Type B pancreatic cell (in vitro differentiated cells): ENCODE data around the gene UNC5C. TPM values are rescaled to one million over a fixed set of nuclear protein-coding genes. Genes with fewer than 3 reads are reported as not detected.
A peak's percentile ranks its signal among the peaks of the same experiment; 100 is the strongest.

Experiments
- DNase-seq: peaks from one replicate; pipeline ENCODE4 v3.0.0; 2021; ENCODE audit warnings: mixed read lengths; ENCODE audit not compliant: unreplicated experiment; ENCODE audit errors: extremely low spot score
- H3K27ac Mint-ChIP-seq: 2 replicates; pipeline ENCODE4 v1.8.0; 2021; ENCODE audit warnings: mild to moderate bottlenecking, mixed read lengths
- H3K27me3 Mint-ChIP-seq: 2 replicates; pipeline ENCODE4 v1.8.0; 2021; ENCODE audit warnings: mixed read lengths
- H3K36me3 Mint-ChIP-seq: 2 replicates; pipeline ENCODE4 v1.8.0; 2021; ENCODE audit warnings: mixed read lengths
- H3K4me1 Mint-ChIP-seq: one replicate; pipeline ENCODE4 v1.8.0; 2021; ENCODE audit warnings: mixed read lengths; ENCODE audit not compliant: unreplicated experiment
- H3K4me3 Mint-ChIP-seq: 2 replicates; pipeline ENCODE4 v1.8.0; 2021; ENCODE audit warnings: mild to moderate bottlenecking, mixed read lengths
- H3K9me3 Mint-ChIP-seq: 2 replicates; pipeline ENCODE4 v1.8.0; 2021; ENCODE audit warnings: mixed read lengths
- CTCF ChIP-seq: fragments of 200-600 bp; sonication (generic); conservative IDR thresholded peaks from 2 replicates; pipeline ENCODE4 v1.5.0; 2021; ENCODE audit warnings: antibody characterized with exemption, mild to moderate bottlenecking
- total RNA-seq: library from RNA; stranded (reverse); gene quantifications from 2 replicates; pipeline ENCODE4 v1.2.1, GENCODE V29; 2021; ENCODE audit warnings: low replicate concordance

Gene UNC5C
- total RNA-seq, 1 donor from 2014 or later = 95.0 TPM

DNA sequence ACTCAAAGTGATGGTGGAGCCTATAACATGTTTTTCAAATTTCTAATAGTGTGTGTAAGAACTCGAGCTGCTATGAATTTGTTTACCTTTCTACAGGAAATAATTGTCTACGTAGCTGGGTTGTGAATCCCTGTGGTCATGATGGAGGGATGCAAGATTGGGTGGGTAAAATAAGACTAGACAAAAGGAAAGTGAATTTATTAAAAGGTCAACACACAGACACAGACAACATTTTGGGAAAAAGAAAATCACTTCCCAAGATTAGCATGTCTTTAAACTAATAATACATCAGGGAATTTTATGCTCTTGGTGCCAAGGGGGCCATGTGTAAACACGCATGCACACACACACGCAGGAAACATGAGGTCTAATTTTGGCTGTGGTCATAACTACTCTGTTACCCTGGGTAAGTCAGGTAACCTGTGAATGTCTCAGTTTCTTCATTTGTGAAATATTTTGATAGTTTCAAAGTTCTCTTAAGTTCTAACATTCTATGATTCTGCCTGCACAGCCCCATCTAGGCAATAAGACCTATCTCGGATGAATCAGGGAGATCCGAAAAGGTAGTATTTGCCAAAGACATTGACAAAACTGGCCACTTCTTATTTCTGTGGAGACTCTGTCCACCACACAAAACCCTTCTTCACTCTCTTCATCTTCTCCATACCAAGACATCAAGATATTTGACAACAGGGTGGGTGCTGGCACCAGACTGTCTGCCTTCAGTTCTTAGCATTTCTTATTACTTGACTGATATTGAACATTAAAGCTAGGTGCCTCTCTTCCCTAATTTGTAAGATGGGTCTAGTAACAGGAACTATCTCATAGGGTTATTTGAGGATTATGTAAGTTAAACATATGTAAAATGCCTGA lies 1.6 kb upstream of the UNC5C start:
- Mint-ChIP-seq H3K27me3 (peaks cover 61% of the 10 kb centered on the region), H3K27ac (peak overlapping the region; percentile 85)

DNA sequence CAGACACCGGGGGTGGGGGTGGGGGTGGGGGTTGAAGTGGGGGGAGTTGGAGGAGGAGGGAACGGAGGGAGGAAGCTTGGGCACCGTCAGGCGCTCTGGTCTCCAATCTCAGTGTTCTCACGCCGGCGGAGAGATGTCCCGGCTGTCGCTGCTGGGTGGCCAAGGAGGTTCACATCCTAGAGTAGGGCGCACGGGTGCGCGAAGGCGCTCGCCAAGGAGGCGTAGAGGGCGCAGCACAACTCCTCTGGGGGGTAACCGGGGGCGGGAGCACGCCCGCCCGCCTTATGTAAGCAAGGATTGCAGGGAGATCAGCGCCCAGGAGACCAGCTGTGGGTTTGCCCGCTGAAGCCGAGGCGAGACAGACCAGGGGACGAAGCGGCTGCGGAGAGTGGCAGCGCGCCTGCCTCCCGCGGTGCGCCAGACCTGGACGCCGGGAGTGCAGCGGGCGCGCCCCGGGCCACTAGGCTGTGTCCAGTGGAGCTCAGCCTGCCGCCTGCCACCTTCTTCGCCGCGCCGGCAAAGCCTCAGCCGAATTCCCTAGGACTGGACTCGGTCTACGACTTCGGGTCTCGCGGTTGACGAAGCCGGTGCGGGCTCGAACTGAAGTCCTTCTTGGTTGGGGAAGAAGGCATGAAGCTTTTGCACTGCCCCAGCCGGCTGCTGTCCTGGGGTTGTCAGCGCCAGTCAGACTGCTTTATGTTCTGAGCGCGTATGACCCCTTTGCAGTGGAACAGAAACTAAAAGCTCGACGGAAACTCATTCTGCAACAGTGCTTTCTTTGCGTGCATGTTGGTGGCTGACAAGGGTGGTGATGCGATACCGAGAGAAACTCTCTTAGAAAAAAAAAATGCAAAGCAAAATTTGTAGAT lies 707 bp upstream of the UNC5C start:
- Mint-ChIP-seq H3K27ac (peak overlapping the region; percentile 85), H3K9me3 (no peaks in the 10 kb centered on the region), H3K4me3 (peak overlapping the region; percentile 93), H3K27me3 (peaks cover 63% of the 10 kb centered on the region), H3K4me1 (peaks cover 27% of the 10 kb centered on the region), H3K36me3 (peaks cover 10% of the 10 kb centered on the region)
- DNase-seq = peak; percentile 77
- TF ChIP-seq CTCF = no peak

More for the DNA sequence above, 1.6 kb upstream of the UNC5C start:
- Mint-ChIP-seq H3K9me3 (no peaks in the 10 kb centered on the region), H3K4me1 (peaks cover 23% of the 10 kb centered on the region), H3K4me3 (peak overlapping the region; percentile 93), H3K36me3 (peaks cover 8% of the 10 kb centered on the region)
- TF ChIP-seq CTCF = no peak
- no peak for DNase-seq

GRCh38 chr4:95547715-95548471 lies 880 bp downstream of the UNC5C start:
- peak overlapping the region; percentile 44 for H3K27ac Mint-ChIP-seq
- H3K9me3 Mint-ChIP-seq = no peaks in the 10 kb centered on the region
- peaks cover 29% of the 10 kb centered on the region for H3K4me1 Mint-ChIP-seq
- H3K36me3 Mint-ChIP-seq = peaks cover 17% of the 10 kb centered on the region
- peak; percentile 12 for TF ChIP-seq CTCF
- peaks cover 70% of the 10 kb centered on the region for H3K27me3 Mint-ChIP-seq
- no peak for DNase-seq
- H3K4me3 Mint-ChIP-seq = peak overlapping the region; percentile 93

- Mint-ChIP-seq H3K9me3 (no peaks in the 10 kb centered on the region), H3K36me3 (peaks cover 22% of the 10 kb centered on the region), H3K27ac (peak overlapping the region; percentile 73), H3K27me3 (peaks cover 68% of the 10 kb centered on the region), H3K4me3 (peak overlapping the region; percentile 93), H3K4me1 (peaks cover 36% of the 10 kb centered on the region)
- TF ChIP-seq CTCF = no peak
- no peak for DNase-seq
Observed at GRCh38 chr4:95546866-95547714, 1.7 kb downstream of the UNC5C start.
